ENCODE data around the gene TENT4A. TPM values are rescaled to one million over a fixed set of nuclear protein-coding genes. Genes with fewer than 3 reads are reported as not detected.

The TENT4A gene
- total RNA-seq, 1 experiment from 2014 or later = 32.3 TPM

DNA sequence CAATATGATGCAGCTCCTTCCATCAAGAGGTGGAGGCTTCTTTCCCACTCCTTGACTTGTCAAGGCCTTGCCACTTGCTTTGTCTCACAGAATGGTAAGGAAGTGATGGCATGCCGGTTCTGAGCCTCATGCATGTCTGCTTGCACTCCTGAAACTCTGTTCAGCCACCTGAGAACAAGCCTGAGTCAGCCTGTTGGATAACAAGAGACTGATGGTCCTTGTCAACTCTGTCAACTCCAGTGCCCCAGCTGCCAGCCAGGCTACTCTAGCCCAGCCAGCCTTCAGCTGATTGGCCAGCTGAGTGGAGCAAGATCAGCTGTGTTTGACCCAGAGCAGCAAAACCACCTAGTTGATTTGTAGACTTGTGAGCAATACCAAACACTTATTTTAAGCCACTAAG, 4.4 kb upstream of the TENT4A start:
- ChIA-PET POLR2A (no interaction called here), CTCF (no interaction called here)
- no TSS peak for BruUV-seq (replicated peaks)
- H3K4me1 ChIP-seq = no peaks in the 10 kb centered on the region
- intact Hi-C loops (cut with micrococcal nuclease; ENCODE audit: unreplicated experiment) = no loop called here
- no peak for TF ChIP-seq CTCF (IDR thresholded peaks at IDR 0.05; ENCODE audit: insufficient read depth in 1 of 2, low read depth in 1 of 2, low read length in 1 of 2, severe bottlenecking in 1 of 2, unreplicated experiment in 1 of 2)
- DNase-seq = no peak
- H3K36me3 ChIP-seq (ENCODE audit: control insufficient read depth, insufficient read depth, low read length) = no peaks in the 10 kb centered on the region
- no peaks in the 10 kb centered on the region for H3K27me3 ChIP-seq (replicated peaks; ENCODE audit: control insufficient read depth, insufficient read depth, low read length)
- H3K4me3 ChIP-seq (ENCODE audit: low read depth, low read length) = no peak overlapping the region
- H3K27ac Mint-ChIP-seq (ENCODE audit: unreplicated experiment) = no peak overlapping the region
- H3K27me3 Mint-ChIP-seq (ENCODE audit: insufficient read depth, unreplicated experiment) = peaks cover 8% of the 10 kb centered on the region
- no peaks in the 10 kb centered on the region for H3K9me3 Mint-ChIP-seq (ENCODE audit: unreplicated experiment)
- H3K4me1 Mint-ChIP-seq (ENCODE audit: low read depth, unreplicated experiment) = peaks cover 9% of the 10 kb centered on the region
- H3K4me3 Mint-ChIP-seq (ENCODE audit: unreplicated experiment) = no peak overlapping the region
- H3K9me3 ChIP-seq = no peaks in the 10 kb centered on the region
- H3K36me3 Mint-ChIP-seq (ENCODE audit: insufficient read depth, unreplicated experiment) = peaks cover 8% of the 10 kb centered on the region

DNA sequence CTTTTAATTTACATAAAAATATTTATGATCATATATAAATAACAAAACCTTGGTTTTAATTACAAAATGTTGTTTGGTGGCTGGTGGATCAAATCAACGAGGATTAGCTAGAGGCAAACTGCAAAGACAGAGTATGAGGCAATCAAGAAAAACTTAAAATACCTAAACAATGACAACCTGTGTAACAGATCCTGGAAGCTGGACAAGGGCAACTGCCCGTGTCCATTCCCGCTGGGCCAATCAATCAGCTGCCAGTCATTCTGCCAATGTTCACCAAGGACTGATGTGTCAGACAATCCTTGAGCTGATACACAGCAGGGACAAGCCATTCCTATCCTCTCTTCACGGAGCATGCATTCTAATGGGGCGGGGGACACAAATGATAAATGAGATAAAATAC, 3.2 kb upstream of the TENT4A start:
- peak overlapping the region; percentile 80 for H3K4me3 Mint-ChIP-seq (ENCODE audit: unreplicated experiment)
- peaks cover 6% of the 10 kb centered on the region for H3K27me3 Mint-ChIP-seq (ENCODE audit: insufficient read depth, unreplicated experiment)
- no TSS peak for BruUV-seq (replicated peaks)
- H3K36me3 Mint-ChIP-seq (ENCODE audit: insufficient read depth, unreplicated experiment) = peaks cover 8% of the 10 kb centered on the region
- H3K4me1 Mint-ChIP-seq (ENCODE audit: low read depth, unreplicated experiment) = peaks cover 9% of the 10 kb centered on the region
- intact Hi-C loops (cut with micrococcal nuclease; ENCODE audit: unreplicated experiment) = no loop called here
- Histone ChIP-seq H3K9me3 (no peaks in the 10 kb centered on the region), H3K36me3 (ENCODE audit: control insufficient read depth, insufficient read depth, low read length) (no peaks in the 10 kb centered on the region), H3K27me3 (replicated peaks; ENCODE audit: control insufficient read depth, insufficient read depth, low read length) (no peaks in the 10 kb centered on the region), H3K4me3 (ENCODE audit: low read depth, low read length) (no peak overlapping the region), H3K4me1 (peaks cover under 1% of the 10 kb centered on the region; the same call in 1 of the 2 replicates)
- TF ChIP-seq CTCF (IDR thresholded peaks at IDR 0.05; ENCODE audit: insufficient read depth in 1 of 2, low read depth in 1 of 2, low read length in 1 of 2, severe bottlenecking in 1 of 2, unreplicated experiment in 1 of 2) = no peak
- POLR2A ChIA-PET = no interaction called here
- CTCF ChIA-PET = no interaction called here
- no peaks in the 10 kb centered on the region for H3K9me3 Mint-ChIP-seq (ENCODE audit: unreplicated experiment)
- no peak overlapping the region for H3K27ac Mint-ChIP-seq (ENCODE audit: unreplicated experiment)
- DNase-seq = no peak

- no peak overlapping the region for H3K4me3 ChIP-seq (ENCODE audit: low read depth, low read length)
- intact Hi-C loops (cut with micrococcal nuclease; ENCODE audit: unreplicated experiment) = no loop called here
- no peaks in the 10 kb centered on the region for H3K9me3 Mint-ChIP-seq (ENCODE audit: unreplicated experiment)
- POLR2A ChIA-PET = no interaction called here
- H3K27ac Mint-ChIP-seq (ENCODE audit: unreplicated experiment) = no peak overlapping the region
- H3K27me3 Mint-ChIP-seq (ENCODE audit: insufficient read depth, unreplicated experiment) = peaks cover 3% of the 10 kb centered on the region
- DNase-seq = no peak
- no peak for TF ChIP-seq CTCF (IDR thresholded peaks at IDR 0.05; ENCODE audit: insufficient read depth in 1 of 2, low read depth in 1 of 2, low read length in 1 of 2, severe bottlenecking in 1 of 2, unreplicated experiment in 1 of 2)
- H3K27me3 ChIP-seq (replicated peaks; ENCODE audit: control insufficient read depth, insufficient read depth, low read length) = no peaks in the 10 kb centered on the region
- no peaks in the 10 kb centered on the region for H3K36me3 ChIP-seq (ENCODE audit: control insufficient read depth, insufficient read depth, low read length)
- H3K36me3 Mint-ChIP-seq (ENCODE audit: insufficient read depth, unreplicated experiment) = peaks cover 8% of the 10 kb centered on the region
- no peaks in the 10 kb centered on the region for H3K9me3 ChIP-seq
- H3K4me1 ChIP-seq = peaks cover 7% of the 10 kb centered on the region
- no TSS peak for BruUV-seq (replicated peaks)
- CTCF ChIA-PET = no interaction called here
- peaks cover 9% of the 10 kb centered on the region for H3K4me1 Mint-ChIP-seq (ENCODE audit: low read depth, unreplicated experiment)
- H3K4me3 Mint-ChIP-seq (ENCODE audit: unreplicated experiment) = peak overlapping the region; percentile 80
Observed at GRCh38 chr5:6710551-6711318, 2.5 kb upstream of the TENT4A start.

Measured in Caco-2 (cell line).